Testis (tissue), 2 donors: ENCODE results near the gene SLC2A3.

Experiments
- CTCF ChIP-seq, 3 experiments: fragments of 450-650 bp in 2 of 3; fragments of 200-600 bp in 1 of 3; sonication (generic) in 1 of 3; IDR thresholded peaks; one replicate each; pipeline ENCODE4 v1.5.1; 2016 to 2019; ENCODE audit warnings: antibody characterized with exemption in 3 of 3, mild to moderate bottlenecking in 2 of 3, moderate library complexity in 1 of 3
- POLR2A ChIP-seq: fragments of 450-650 bp; IDR thresholded peaks from one replicate; pipeline ENCODE4 v1.6.1; 2017; ENCODE audit warnings: antibody characterized with exemption, mild to moderate bottlenecking, moderate library complexity

GRCh38 chr12:7879246-7879645 lies 56.7 kb downstream of the SLC2A3 start:
- no peak for TF ChIP-seq CTCF (IDR thresholded peaks at IDR 0.05)
- TF ChIP-seq POLR2A = no peak
